H1 (cell line): ENCODE measurements around the gene GRID2. TPM values are rescaled to one million over a fixed set of nuclear protein-coding genes. Genes with fewer than 3 reads are reported as not detected.

ENCODE experiments used
- CBX8 ChIP-seq: fragments of 300-800, 300-1000 bp; sonication (generic); IDR thresholded peaks from 2 replicates; pipeline ENCODE4 v1.7.1; 2016; ENCODE audit warnings: low read depth, low read length, borderline replicate concordance
- FOSL1 ChIP-seq: IDR thresholded peaks from 2 replicates; pipeline ENCODE4 v1.6.1; 2011; ENCODE audit warnings: mild to moderate bottlenecking, low read depth, low read length, moderate library complexity; ENCODE audit not compliant: insufficient read depth
- polyA plus RNA-seq, 7 experiments: library from polyadenylated mRNA; depleted of rRNA in 3 of 7; stranded (reverse) in 5 of 7; unstranded in 2 of 7; fragments of >200 nt in 5 of 7; fragments of 200-250 nt in 2 of 7; gene quantifications; 1 replicate in 5 of 7; 2 replicates in 1 of 7; 4 replicates in 1 of 7; pipeline versions ENCODE4 v1.2.1 to v1.2.3, GENCODE V29; 2011 to 2013; ENCODE audit warnings: missing spikeins in 2 of 7, mixed read lengths in 2 of 7
- total RNA-seq: library from RNA; stranded (reverse); fragmentation: NEBNext Ultra II Directional; extraction: Animal tissue kit (Norgen Biotek cat#: 25700); gene quantifications from 2 replicates; pipeline ENCODE4 v1.2.1, GENCODE V29; 2021

GRID2 gene
- total and polyA plus RNA-seq, 2 of the 8 experiments (the other 6 are each of a cell fraction or from before 2014, with no cell fraction given): 31.1 to 81.9 TPM

DNA sequence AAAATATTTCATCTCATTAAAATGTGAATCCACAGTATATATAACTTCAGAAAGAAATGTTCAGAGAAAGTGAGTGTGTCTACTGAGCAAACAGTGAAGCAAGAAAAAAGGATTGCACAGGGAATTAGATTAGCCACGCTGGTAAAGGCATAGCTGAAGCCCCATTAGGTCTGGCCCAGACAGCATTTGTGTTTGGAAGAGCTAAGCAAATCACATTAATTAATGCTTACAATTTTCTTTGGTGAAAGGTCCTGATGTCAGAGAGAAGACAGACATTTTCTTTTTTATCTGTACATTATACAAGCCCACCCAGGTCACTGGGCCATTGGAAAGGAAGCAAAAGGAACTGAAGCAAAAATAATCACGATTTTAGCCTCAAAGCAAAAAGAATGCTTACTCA, 354.6 kb downstream of the GRID2 start (continued):
- TF ChIP-seq CBX8: no peak
- no peak for TF ChIP-seq FOSL1
